Activated T-cell treated with anti-CD3 and anti-CD28 coated beads for 48 hours (primary cell): ENCODE measurements around the gene CNTNAP5.

Experiments used
- DNase-seq: peaks from one replicate; pipeline ENCODE4 v3.0.0-alpha.2; 2020; ENCODE audit warnings: low read depth

The CNTNAP5 gene

DNA sequence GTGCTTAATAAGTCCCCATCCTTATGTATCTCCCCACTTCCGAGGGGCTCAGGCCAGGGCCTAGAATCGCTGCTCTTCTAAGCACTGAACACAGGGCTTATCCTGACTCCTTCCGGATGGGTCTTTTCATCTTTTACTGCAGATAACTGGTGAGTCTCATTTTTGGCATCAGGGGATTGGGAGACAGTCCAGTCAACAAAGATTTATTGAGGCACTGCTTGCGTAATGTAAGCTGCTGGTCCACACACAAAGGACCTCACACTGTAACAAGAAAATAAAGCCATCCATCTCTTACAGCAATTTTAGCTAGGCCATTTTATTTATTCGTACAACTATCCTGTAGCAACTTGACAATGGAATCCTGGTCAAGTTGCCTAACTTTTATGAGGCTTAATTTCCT lies 600.5 kb downstream of the CNTNAP5 start:
- no peak for DNase-seq

DNA sequence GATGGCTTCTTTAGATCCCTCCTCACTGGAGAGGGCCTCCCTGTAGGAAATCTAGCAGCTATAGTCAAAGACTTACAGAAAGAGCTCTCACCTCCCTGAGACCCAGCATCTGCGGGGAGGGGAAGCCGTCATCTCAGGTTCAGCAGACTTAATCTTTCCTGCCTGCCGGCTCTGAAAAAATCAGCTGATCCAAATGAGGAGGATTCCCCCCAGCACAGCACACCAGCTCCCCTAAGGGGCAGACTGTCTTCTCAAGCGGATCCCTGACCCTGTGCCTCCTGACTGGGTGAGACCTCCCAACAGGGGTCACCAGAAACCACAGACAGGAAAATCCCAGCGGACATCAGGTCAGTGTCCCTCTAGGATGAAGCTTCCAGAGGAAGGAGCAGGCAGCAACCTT lies 601.9 kb downstream of the CNTNAP5 start:
- DNase-seq, result no peak

DNA sequence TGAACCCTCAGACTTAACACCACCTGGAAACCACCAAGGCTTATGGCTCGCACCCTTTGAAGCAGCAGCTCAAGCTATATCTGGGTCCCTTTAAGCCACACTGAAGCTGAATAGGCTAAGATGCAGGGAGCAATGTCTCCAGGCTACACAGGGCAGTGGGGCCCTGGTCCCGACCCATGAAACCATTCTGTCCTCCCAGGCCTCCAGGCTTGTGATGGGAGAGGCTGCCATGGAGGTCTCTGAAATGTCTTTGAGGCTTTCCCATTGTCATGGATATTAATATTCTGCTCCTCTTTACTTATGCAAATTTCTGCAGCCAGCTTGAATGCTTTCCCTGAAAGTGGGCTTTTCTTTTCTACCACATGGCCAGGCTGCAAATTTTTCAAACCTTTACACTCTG lies 608.7 kb downstream of the CNTNAP5 start:
- no peak for DNase-seq

DNA sequence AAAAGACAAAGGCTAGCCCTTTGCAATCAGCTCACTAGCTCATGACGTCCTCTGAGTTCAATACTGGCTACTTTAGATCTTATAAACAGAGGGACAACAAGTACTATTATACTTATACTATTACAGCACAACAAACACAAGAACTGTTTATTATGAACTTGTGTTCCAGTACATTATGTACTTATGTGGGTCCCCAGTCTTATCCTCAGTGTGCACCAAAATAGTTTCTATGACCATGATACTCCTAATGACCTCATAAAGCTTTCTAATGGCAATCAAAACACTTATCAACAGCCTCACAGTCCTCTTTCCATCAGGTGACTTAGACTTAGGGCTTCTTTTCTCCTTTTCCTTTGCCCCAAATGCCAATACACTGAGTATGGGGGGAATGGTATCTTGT lies 614.4 kb downstream of the CNTNAP5 start:
- no peak for DNase-seq

DNA sequence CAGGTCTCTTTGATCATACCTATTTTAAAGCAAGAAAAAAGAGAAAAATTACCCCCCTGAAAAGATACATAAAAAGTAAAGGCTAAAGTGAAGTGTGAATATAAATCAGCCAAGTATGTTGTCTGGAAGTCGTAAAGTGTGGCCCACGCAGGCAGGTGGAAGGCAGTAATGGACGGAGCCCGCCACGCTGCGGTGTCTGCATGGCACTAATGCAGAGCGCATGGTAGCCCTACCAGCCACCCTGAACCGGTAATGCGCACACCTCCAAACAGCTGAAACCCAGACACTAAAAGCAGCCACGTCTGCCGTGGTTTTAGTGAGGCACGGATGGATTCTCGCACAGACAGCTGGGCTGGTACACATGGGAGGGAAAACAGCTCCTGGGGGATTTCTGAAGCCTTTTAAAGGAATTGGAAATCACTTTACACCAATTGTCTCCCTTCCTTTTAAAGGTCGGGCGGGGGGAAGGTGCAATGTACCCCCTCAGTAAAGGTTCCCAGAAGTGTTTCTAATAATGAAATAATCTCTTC lies 615.2 kb downstream of the CNTNAP5 start:
- no peak for DNase-seq

DNA sequence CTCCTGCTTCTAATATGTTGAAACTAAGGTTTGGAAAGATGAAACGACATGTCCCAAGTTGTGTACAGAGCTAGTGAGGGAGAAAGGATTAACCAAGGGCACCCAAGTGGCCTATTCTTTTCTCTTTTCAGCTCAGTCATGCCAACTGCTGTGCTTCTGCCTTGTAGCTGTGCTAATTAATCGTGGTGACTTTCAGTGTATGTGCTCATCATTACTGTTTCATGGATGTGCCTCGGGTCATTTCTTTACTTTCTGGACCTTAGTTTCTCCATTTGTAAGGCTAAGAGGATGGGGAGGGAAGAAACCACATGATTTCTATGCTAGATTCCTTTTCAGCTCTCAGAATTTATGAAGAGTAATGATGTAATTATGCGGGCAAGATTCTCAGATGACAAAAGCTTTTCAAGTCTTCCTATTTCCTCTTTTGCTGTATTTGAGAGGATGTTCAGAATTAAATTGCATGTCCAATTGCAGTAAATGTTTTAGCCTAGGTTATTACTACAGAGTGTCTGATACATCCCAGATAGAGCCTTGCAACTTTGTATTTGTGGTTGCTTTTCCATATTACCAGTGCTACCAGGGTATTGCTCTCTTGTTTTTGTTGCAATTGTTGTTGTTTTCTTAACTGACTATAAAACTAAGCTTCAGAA lies 621.2 kb downstream of the CNTNAP5 start:
- no peak for DNase-seq

DNA sequence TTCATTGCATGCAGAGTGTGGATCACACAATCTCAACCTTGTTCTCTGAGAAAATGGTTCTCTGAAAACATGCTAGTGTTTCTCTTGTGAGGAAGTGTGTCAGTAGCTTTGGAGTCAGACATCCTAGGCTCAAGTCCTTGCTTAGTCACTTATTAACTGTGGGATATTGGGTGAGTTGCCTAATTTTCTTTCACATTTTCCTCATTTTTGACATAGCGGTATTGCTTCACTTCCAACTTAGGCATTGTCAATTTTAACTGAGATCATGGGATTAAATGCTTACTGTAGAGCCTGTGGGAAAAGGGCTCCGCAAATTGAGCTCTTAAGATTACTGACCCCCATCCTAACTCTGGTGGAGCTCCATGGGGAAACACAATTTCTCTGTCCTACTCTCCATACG lies 622.2 kb downstream of the CNTNAP5 start:
- no peak for DNase-seq

DNA sequence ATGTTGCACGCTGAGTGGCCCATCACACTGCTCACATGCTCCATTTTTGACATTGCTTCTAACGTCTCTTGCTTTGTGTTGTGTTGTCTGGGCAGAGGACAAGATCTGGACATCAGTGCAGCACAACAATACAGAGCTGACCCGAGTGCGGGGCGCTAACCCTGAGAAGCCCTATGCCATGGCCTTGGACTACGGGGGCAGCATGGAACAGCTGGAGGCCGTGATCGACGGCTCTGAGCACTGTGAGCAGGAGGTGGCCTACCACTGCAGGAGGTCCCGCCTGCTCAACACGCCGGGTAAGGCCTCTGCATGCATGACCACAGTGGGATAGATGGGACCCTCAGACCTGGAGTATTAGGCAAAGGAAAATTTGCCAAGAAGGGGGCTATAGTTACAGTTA lies 622.6 kb downstream of the CNTNAP5 start:
- DNase-seq, result no peak

DNA sequence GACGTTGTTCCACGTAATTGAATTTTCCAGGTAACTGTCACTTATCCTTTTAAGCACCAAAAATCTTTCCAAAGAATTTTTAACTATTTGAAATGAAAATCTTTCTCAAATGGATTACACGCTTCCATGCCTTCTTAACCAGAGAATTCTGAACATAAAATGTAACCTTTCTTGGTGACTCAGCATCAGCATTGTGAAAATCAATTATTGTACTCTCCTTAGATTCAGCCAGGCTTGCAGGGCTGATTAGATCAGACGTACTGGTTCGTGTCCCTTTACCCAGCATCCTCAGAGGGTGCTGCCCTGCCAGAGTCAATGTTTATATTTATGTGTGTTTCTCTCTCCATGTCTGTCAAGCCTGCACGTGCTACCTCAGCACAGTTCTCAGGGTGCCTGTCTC lies 623.9 kb downstream of the CNTNAP5 start:
- no peak for DNase-seq

DNA sequence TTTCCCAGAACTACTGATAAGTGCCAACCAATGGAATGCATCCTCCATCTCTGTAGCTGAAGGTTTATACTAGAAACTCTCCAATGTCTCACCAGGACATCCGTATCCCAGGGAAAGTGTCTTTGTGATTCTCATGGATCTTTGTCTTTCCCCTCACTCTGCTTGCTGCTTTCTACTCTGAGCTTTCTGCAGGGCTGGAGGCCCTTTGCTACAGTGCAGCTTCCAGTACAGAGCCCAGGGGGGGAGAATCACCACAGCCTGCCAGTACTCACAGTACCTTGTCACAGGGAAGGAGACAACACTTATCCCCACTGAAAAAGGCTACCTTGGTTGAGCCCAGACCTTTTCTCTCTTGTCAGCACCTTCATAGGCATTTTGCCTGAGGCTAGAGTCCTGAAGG lies 627.0 kb downstream of the CNTNAP5 start:
- DNase-seq, result no peak

DNA sequence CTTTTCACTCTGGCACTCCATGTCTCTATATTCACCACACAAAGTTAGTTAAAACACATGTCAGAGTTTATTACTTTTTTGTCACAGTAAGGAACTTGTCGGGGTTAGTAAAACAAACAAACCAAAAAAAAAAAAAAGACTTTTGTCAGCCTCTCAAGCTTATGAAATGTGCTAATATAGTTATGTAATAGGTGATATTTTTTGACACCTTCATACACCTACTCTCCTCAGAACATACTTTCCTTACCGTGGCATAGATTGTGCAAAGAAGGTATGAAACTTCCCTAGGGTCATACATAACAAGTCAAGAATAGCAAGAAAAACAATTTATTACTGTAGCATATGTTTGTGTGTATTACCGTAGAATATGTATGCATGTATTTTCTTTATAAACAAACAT lies 633.3 kb downstream of the CNTNAP5 start:
- DNase-seq, result no peak

DNA sequence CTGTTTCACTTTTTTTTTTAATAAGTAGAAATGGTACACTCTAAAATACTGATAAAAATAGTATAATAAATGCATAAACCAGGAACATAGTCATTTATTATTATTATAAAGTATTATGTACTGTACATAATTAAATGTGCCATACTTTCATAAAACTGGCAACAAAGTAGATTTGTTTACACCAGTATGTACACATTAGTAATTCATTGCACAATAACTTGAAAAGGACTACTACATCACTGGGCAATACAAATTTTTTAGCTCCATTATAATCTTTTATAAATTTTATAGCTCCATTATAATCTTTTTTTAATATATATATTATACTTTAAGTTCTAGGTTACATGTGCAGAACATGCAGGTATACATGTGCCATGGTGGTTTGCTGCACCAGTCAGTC lies 636.5 kb downstream of the CNTNAP5 start:
- no peak for DNase-seq

DNA sequence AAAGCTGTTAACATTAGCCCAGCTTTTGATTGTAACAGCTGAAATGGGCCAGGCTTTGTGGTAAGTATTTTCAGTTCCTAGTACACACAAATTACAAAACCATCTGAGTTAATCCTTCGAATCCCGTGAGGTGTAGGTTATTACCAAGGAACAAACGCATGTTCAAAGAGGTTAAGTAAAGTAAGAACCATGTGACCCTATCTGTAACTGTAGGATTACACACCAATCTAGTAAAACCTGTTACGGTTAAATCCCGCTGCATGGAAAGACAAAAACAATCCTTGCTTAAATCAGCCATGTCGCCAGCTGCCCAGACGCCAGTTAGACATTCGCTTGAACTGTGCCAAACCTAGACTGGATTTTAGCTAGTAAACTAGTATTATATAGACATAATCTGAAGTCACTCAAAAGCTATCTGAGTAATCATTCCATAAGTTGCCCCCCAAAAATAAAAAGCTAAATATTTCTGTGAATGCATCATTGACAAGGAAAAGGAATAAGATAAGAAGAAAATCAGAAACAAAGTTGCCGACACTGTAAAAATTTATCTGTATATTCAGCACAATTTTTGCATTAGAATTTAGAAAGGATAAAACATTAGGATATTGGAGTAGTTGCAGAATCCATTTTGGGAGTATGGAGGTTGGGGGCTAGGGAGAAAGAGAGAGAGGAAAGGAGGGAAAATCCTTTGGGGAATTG lies 638.0 kb downstream of the CNTNAP5 start:
- DNase-seq, result no peak

DNA sequence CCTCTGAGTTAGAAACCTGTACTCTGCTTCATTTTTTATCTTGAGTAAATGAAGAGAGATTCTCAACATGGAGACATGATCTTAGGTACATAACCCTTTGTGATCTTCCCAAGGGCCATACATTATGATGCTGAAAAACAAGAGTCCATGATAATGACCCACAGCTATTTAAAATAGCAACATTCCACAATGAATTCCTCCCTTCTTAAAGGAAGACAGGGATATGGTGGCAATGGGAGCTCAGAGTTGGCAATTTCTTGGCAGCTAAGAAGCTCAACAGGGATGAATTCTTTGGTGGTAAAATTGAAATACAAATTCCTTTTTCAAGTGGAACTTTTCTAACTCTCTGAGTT lies 638.5 kb downstream of the CNTNAP5 start:
- no peak for DNase-seq

DNA sequence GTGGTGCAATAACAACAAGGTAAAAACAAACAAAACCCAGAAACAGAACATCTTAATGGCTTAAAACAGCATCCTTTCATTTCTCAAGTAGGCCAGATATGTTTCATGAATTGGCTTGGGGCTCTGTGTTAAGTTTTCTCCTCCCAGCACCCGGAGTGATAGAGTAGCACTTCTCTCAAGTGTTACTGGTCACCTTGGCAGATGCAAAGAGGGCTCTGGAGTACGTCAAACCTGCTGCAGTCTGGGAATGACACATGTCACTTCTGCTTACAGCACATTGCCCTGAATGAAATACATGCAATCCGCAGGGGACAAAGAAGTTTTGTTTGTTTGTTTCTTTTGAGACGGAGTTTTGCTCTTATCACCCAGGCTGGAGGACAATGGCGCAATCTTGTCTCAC lies 639.3 kb downstream of the CNTNAP5 start:
- no peak for DNase-seq

DNA sequence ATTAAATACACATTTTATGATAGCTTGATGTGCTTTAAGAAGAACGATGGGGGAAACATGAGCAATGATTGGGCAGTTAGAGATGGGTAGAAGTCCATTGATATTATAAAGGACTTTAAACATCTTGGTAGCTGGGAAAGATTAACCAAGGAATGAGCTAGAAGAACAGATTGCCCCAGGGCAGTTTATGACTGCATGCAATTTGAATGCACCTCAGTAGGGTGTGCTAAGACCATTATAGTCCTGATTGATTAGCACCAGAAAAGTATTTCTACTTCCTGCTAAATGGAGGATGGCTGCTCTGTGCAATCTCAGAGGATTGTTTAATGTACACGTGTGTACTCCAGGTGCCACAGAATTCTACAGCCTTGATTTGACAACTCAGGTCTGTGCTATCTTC lies 641.9 kb downstream of the CNTNAP5 start:
- no peak for DNase-seq

DNA sequence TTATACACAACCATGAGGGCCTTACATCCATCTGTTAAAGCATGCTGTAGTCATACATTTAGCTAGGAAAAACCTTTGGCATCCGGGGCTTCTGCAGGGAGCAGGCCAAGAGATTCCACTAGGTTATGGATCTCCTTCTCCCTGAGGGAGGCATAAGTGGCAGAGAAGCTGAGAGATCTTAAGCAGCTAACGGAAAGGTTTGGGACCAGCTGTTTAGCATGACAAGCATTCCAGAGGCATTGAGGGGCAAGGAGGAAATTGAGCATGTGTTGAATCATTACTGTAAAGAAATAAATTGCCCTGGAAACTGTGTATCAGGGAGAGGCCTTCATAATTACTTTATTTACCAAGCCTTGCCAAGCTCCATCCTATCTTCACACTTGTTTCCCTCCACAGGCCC lies 643.1 kb downstream of the CNTNAP5 start:
- no peak for DNase-seq

DNA sequence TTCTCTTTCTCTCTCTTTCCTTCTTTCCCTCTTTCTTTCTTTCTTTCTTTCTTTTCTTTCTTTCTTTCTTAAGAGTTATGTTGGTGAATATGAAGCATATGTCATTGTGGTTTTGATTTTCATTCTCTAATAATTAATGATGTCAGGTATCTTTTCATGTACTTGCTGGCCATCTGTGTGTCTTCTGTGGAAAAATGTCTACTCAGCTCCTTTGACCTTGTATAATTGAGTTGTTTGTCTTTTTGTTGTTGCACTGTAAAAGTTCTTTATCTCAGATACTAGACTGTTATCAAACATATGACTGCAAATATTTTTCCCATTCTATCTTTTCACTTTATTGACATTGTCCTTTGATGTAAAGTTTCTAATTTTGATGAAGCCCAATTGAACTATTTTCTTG lies 645.1 kb downstream of the CNTNAP5 start:
- no peak for DNase-seq

DNA sequence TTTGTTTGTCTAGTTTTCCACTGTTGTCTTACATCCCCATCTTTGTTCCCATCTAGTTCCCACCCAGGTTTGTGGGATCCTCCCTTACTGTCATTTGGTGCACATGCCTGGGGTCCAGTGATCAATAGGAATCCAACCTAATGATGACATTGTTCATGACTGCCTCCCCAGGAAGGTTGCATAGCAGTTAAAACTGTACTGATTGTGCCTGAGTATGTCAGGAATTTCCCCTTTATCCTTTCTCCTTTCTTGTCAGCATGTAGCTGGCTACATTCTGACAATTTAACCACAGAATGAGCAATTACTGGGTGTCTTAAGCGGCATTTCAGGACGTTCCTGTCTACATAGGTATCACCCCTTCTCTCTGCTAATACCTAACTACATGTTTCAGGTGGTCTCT lies 653.0 kb downstream of the CNTNAP5 start:
- no peak for DNase-seq

DNA sequence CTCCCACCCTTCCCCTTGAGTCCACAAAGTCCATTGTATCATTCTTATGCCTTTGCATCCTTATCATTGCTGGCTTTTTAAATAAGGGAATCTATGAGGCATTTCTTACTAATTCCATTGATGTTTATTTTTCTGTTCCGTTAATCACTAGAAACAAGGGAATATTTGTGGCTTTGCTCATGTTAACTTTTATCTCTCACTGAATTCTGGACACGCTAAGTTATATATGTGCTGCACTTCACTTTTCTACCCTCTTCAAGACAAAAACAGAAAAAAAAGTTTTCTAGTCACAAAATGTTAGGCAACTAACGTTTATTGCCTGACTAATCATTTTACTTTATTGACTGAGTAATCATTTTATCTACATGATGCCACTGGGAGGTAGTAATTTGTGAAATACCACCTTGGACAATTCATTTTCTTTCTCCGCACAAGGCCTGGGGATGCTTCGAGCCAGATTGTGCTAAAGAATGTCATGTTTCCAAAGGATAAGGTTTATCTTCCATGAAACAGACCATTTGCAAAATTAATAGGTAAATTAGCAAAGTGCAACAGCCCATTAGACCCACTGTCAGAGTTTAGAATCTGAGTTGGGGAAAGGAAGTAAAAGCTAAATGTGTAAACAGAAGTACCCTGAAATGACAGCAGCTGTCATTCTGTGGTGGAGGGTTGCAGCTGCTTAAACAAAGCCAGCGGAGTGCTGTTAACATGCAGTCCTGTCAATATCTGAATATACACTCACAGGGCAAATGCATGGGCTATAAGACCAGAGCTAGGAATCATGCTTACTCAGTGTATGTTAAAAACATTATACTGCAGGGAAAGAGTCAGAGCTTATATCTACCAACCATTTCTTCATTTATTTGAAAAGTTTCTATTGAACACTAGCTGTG lies 658.7 kb downstream of the CNTNAP5 start:
- DNase-seq, result no peak

DNA sequence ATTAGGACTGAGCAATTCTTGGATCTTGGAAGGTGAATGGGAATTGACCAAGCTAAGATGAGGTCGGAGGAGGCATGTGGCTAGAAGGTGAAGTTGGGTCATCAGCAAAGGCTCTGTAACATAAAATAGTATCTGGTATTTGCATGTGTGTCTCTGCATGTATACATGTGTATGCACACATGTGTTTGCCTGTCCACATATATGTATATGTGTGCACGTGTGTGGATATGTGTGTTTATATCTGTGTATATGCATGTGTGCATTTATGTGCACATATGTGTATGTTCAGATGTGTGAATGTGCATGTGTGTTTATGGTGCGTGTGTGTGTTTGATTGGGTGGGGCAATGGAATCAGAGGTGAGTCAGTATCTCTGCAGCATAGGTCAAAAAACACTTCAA lies 664.3 kb downstream of the CNTNAP5 start:
- no peak for DNase-seq

DNA sequence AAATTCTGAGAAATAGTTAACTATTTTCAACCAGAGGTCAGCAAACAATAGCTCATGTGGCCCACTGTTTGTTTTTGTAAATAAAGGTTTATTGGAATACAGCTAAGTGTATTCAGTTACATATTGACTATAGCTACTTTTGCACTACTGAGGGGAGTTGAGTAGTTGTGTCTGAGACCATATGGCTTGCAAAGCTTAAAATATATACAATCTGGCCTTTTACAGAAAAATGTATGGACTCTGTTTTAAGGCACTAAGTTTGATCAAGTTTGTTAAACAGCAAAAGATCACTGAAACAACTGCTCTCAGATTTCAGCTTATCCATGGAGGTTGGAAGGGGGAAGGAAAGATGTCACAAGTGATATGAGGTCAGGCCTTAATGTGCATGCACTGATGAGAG lies 667.1 kb downstream of the CNTNAP5 start:
- no peak for DNase-seq

DNA sequence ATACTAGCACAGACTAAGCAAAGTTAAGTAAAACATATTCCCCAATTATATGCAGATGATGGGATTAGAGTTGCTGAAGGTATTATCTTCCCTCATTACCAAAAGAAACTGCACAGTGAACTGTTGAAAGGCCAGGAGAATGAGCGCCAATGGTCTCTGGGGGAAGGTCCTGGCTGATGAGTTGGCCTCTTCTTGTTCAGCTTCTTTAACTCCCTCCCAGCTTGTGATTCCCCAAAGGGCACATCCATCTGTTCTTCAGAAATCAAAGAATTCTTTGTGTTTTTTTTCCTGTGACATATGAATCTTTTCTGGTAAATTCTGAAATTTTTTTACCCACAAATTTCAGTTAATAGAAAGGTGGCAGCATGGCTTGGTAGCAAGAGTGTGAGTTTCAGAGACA lies 667.6 kb downstream of the CNTNAP5 start:
- no peak for DNase-seq
